GM10248 (cell line): ENCODE results near the gene IFNA13.
A peak's percentile ranks its signal among the peaks of the same experiment; 100 is the strongest.

Experiments used
- CTCF ChIA-PET: fragments of 300-600 bp; sonication (Branson Sonifier 250); formaldehyde crosslinking; extraction: SDS; loops from one replicate; lab custom pipeline; 2021; ENCODE audit warnings: antibody characterized with exemption; lab: Yijun Ruan, JAX
- POLR2A ChIA-PET: fragments of 350-650 bp; sonication (Branson Sonifier 250); formaldehyde crosslinking; extraction: SDS; loops from one replicate; lab custom pipeline; 2020; ENCODE audit warnings: antibody characterized with exemption; lab: Yijun Ruan, JAX
- DNase-seq: peaks from one replicate; pipeline ENCODE4 v3.0.0; 2012; ENCODE audit errors: extremely low spot score
- TF ChIP-seq, protein P1 (sequence below): IDR thresholded peaks from 2 replicates; pipeline ENCODE4 v1.5.1; 2012; ENCODE audit warnings: mild to moderate bottlenecking, low read depth; ENCODE audit errors: extremely low read depth, missing control alignments, control extremely low read depth

IFNA13 gene

DNA sequence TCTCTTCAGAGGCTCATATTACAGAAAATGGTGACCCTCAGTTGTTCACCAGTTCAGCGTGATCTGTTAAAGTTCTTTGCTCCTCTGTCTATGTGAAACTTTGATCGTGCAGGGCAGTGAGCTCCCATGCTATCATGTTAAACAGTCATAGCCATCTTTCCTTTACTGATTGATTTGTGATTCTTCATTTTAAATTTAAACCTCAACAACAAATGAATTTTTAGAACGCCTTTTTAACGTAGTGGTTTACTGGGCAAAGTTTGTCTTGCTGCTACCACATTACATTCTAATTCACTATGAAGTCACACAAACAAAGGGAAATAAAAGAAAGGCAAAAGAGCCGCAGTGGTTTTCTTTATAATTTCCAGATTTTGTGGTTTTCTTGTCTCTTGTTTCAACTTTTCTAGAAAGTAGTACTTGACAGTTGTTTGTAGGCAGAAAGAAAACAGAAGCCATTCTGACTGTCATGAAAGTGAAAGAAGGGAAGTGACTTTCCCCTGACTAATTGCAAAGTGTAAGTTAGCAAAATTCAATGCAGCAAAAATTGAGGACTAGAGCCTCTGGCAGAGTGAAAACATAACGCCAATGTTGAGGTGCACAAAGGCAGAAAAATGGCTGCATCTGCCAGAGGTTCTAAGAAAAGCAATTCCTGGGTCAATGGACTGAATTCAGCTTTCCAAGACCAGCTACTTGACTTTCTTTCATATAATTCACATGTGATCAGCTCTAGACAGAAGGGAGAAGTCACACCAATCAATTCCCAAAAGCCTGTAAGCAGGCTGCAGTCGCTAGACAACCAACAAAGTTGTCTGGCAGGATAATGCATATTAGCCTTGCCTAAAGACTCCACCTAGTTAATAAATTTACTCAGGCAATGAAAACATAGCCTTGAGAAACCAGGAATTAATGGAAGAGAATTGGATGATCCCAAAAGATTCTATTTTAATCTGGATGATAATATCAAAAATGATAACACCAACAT is 10.1 kb downstream of the IFNA13 start:
- CTCF ChIA-PET, result interaction anchor here (1.3 to 2.9 kb wide), 2 partner anchors 21 to 38 kb away, joined by 4 to 13 read pairs; no protein-coding TSS in a partner anchor
- DNase-seq, result peak; percentile 37
- POLR2A ChIA-PET, result no interaction called here
- TF ChIP-seq, protein P1, sequence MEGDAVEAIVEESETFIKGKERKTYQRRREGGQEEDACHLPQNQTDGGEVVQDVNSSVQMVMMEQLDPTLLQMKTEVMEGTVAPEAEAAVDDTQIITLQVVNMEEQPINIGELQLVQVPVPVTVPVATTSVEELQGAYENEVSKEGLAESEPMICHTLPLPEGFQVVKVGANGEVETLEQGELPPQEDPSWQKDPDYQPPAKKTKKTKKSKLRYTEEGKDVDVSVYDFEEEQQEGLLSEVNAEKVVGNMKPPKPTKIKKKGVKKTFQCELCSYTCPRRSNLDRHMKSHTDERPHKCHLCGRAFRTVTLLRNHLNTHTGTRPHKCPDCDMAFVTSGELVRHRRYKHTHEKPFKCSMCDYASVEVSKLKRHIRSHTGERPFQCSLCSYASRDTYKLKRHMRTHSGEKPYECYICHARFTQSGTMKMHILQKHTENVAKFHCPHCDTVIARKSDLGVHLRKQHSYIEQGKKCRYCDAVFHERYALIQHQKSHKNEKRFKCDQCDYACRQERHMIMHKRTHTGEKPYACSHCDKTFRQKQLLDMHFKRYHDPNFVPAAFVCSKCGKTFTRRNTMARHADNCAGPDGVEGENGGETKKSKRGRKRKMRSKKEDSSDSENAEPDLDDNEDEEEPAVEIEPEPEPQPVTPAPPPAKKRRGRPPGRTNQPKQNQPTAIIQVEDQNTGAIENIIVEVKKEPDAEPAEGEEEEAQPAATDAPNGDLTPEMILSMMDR, result no peak

GRCh38 chr9:21350787-21351186 is 17.1 kb downstream of the IFNA13 start, which contains the start of gene IFNA6:
Gene IFNA6, minus strand, starts transcription at chr9:21350887. Its CDS starts 0 bp downstream, at chr9:21350887.
- ChIA-PET POLR2A (no interaction called here), CTCF (interaction anchor here (0.8 to 2.2 kb wide), 4 partner anchors 12 to 45 kb away, joined by 3 to 11 read pairs (median 4); no protein-coding TSS in a partner anchor)
- TF ChIP-seq, protein P1, result no peak
- DNase-seq, result no peak

GRCh38 chr9:21348430-21348970 is 19.4 kb downstream of the IFNA13 start:
- TF ChIP-seq, protein P1, result no peak
- CTCF ChIA-PET, result interaction anchor here (1.1 to 1.2 kb wide), 3 partner anchors 14 to 48 kb away, joined by 4 read pairs; partner anchors contain the start of gene KLHL9

GRCh38 chr9:21340735-21341134 is 27.1 kb downstream of the IFNA13 start:
- ChIA-PET CTCF (interaction anchor here (0.9 to 2.3 kb wide), 10 partner anchors 9 to 55 kb away, joined by 3 to 8 read pairs (median 4); no protein-coding TSS in a partner anchor), POLR2A (no interaction called here)
- DNase-seq, result no peak
- TF ChIP-seq, protein P1, result no peak

More at GRCh38 chr9:21348430-21348970, 19.4 kb downstream of the IFNA13 start:
- POLR2A ChIA-PET, result no interaction called here
- DNase-seq, result no peak

- TF ChIP-seq, protein P1, result no peak
- CTCF ChIA-PET, result interaction anchor here (0.8 to 1.3 kb wide), 4 partner anchors 20 to 153 kb away, joined by 3 to 7 read pairs (median 4); no protein-coding TSS in a partner anchor
- DNase-seq, result no peak
- POLR2A ChIA-PET, result no interaction called here
These were observed 31.4 kb downstream of the IFNA13 start for GRCh38 chr9:21336457-21336856.
